Stimulated activated CD4-positive, alpha-beta T cell treated with anti-CD3 and anti-CD28 coated beads, Interleukin-4, amount 100 ng/mL, for 24 hours (primary cell): ENCODE measurements around the gene SSX2B.
"Not testable (repeated sequence)": the region's sequence is repeated elsewhere in the genome, so short reads cannot be mapped to it uniquely, and the experiment has no call there.

Experiments used
- DNase-seq: peaks from one replicate; pipeline ENCODE4 v3.0.0-alpha.2; 2020

Gene SSX2B, protein sequence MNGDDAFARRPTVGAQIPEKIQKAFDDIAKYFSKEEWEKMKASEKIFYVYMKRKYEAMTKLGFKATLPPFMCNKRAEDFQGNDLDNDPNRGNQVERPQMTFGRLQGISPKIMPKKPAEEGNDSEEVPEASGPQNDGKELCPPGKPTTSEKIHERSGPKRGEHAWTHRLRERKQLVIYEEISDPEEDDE

GRCh38 chrX:52750952-52751351 is at the start of gene SSX2B:
TSS of gene SSX2B (plus strand) at chrX:52751252. CDS start at chrX:52752681, 1,429 bp downstream.
- not testable (repeated sequence) for DNase-seq

DNA sequence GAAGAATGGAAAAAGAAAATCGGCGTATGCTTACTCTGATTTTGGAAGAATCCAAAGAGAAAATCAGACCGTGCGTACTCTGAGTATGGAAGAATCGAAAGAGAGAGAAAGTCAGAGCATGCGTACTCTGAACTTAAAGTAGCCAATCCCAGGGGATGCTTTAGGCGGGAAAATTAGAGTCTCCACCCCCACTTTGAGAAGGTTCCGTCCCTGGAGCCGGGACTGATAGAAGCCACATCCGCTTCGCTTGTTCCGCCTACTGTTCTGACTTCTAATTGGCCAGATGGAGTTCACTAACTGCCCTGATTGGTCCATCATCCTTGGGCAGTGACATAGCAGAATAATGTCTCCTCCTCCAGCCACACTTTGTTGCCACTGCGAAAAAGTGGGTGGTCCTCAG is 44.0 kb upstream of the SSX2B start, which contains the start of gene SSX2:
SSX2 (minus strand) TSS at position 101 of the 400 bp plus-strand sequence. CDS start 1,429 bp downstream, outside the sequence.
- not testable (repeated sequence) for DNase-seq

DNA sequence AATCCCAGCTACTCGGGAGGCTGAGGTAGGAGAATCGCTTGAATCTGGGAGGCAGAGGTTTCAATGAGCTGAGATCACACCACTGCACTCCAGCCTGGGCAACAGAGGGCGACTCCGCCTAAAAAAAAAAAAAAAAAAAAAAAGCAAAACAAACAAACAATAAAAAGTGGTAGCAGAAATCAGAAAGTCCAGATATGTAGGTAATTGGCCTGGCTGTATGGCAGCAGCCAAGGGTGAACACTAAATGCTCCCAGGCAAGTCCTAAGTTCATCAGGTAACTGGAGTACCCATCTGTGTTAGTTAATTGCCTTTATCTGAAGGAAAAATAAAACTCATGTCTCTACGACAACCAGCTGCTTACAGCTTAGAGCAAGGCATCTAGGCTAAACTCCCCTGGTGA is 14.9 kb downstream of the SSX2B start:
- not testable (repeated sequence) for DNase-seq

- DNase-seq: not testable (repeated sequence)
Observed at GRCh38 chrX:52773504-52773903, 22.5 kb downstream of the SSX2B start.

- DNase-seq: not testable (repeated sequence)
Observed at GRCh38 chrX:52797327-52797726, 46.3 kb downstream of the SSX2B start, which contains the start of gene SPANXN5. TSS of gene SPANXN5 (minus strand) at chrX:52797427. CDS start at chrX:52797348, 79 bp downstream.

DNA sequence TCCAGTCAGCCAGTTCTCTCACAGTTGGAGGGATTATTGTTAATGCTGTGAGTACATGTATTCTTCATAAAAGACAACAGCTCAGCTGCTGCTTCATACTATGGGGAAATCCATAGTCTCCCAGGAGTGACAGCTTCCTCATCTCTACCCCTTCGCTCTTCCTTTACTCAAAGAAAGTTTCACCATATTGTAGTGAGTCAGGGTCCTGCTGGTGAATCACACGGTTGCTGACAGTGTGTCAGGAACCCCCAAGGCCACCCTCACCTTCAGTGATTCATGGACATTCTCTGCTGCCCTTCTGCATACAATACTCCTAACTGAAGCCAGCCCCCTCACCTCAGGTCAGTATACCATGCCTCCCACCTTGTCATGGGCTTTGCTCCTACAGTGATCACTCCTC is 53.8 kb downstream of the SSX2B start:
- DNase-seq: not testable (repeated sequence)
